Gastrocnemius medialis (tissue), 4 donors: ENCODE results near the gene N4BP2L2.

ENCODE experiments used
- POLR2A ChIP-seq, 2 donors: fragments of 450-650 bp; IDR thresholded peaks; one replicate each; pipeline ENCODE4 v1.6.1; 2017; ENCODE audit warnings: antibody characterized with exemption in 2 of 2, mild to moderate bottlenecking in 2 of 2, moderate library complexity in 2 of 2
- TF ChIP-seq, protein P1 (sequence below), 5 experiments: fragments of 450-650 bp in 3 of 5; fragments of 200-600 bp in 2 of 5; sonication (generic) in 2 of 5; IDR thresholded peaks in 4 of 5; conservative IDR thresholded peaks in 1 of 5; 1 replicate in 4 of 5; 2 replicates in 1 of 5; pipeline ENCODE4 v1.5.1; 2016 to 2019; ENCODE audit warnings: antibody characterized with exemption in 5 of 5, mild to moderate bottlenecking in 3 of 5, moderate library complexity in 3 of 5

DNA sequence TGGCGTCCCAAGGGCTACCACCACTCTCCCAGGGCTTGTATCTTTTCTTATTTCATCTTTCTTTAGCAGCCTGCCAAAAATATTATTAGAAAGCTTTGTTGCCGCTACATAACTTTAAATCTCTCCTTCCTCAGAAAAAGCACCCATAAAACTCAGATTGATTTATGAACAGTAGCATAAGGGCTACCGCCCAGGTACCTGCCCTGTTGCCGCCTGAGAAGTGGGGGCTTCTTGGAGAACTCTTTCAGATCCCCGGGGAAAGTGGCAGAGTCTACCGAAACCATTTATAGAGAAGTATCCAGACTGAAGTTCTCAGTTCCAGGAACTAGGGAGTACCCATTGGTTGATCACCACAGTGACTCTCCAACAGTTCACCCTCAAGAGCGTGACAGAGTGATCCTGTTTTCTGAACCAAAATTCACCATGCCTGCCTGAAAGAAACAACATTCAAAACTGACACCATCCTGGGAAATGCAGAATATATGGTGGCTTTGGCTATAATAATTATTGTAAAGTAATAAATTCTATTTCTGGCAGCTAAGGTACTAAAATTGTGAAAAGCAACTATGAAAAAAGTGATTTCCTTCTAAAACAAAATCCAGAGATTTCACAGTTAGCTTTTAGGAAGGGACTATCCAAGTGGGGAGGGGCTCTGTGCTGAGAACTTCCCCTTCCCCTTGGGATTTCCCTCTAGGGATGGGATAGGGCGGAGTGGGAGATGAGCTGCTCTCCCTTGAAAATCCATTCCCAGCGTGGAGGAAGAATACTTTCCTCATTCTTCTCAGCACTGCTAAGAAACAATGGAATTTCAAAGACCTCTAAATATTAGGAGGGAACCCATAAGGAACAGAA, 109.8 kb downstream of the N4BP2L2 start:
- TF ChIP-seq POLR2A (IDR thresholded peaks at IDR 0.05): no peak
- TF ChIP-seq, protein P1, sequence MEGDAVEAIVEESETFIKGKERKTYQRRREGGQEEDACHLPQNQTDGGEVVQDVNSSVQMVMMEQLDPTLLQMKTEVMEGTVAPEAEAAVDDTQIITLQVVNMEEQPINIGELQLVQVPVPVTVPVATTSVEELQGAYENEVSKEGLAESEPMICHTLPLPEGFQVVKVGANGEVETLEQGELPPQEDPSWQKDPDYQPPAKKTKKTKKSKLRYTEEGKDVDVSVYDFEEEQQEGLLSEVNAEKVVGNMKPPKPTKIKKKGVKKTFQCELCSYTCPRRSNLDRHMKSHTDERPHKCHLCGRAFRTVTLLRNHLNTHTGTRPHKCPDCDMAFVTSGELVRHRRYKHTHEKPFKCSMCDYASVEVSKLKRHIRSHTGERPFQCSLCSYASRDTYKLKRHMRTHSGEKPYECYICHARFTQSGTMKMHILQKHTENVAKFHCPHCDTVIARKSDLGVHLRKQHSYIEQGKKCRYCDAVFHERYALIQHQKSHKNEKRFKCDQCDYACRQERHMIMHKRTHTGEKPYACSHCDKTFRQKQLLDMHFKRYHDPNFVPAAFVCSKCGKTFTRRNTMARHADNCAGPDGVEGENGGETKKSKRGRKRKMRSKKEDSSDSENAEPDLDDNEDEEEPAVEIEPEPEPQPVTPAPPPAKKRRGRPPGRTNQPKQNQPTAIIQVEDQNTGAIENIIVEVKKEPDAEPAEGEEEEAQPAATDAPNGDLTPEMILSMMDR (IDR thresholded peaks at IDR 0.05 in 4 of 5, conservative IDR thresholded peaks at IDR 0.05 in 1 of 5): no peak
